Measurements from ENCODE around the gene TNNI3K.

Gene TNNI3K

DNA sequence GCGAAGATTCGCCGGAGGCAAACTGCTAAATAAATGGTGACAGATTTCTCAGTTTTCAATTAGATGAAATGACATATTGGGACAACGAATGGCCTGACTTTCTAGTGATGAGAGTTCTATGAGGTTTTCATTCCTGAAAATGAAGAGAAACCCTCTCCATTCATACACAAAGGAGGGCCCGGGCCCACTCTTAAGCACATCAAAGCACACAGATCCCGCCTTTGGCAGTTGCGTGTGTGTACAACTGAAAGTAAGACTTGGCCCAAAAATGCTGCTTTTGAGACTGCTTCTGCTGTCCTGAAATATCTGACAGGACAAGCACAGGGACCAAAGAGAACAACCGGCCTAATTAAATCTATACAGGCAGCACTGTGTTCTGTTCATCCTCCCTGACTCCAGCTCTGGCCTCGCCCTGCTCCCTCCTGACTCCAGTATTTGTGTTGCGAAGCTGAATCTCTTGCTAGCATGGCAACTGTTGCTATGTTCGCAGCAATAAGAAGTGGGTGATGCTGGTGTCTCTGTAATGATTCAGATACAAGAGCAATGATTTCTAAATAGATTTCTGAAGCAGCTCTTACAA, 269.8 kb downstream of the TNNI3K start:
- DNase-seq: no peak

- DNase-seq: no peak
Measured at GRCh38 chr1:74505928-74506710, 270.9 kb downstream of the TNNI3K start.

DNA sequence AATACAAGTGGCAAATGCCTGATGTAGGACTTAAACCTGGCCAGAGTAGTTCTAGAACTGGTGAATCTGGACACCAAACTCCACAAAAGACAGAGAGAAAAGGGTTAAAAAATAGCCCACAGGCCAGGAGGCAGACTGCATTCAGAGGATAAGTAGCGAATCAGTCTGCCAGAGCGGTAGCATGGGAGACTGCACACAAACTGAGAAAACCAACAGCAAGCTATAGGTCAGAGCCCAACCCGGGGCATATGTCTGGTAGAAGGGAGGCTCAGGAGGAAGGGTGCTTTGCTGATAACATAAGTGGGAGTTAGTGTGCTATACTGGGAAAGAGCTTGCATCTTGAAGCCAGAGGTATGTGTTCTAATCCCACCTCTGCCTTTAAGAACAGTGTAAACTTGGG, 273.3 kb downstream of the TNNI3K start:
- DNase-seq: no peak

DNA sequence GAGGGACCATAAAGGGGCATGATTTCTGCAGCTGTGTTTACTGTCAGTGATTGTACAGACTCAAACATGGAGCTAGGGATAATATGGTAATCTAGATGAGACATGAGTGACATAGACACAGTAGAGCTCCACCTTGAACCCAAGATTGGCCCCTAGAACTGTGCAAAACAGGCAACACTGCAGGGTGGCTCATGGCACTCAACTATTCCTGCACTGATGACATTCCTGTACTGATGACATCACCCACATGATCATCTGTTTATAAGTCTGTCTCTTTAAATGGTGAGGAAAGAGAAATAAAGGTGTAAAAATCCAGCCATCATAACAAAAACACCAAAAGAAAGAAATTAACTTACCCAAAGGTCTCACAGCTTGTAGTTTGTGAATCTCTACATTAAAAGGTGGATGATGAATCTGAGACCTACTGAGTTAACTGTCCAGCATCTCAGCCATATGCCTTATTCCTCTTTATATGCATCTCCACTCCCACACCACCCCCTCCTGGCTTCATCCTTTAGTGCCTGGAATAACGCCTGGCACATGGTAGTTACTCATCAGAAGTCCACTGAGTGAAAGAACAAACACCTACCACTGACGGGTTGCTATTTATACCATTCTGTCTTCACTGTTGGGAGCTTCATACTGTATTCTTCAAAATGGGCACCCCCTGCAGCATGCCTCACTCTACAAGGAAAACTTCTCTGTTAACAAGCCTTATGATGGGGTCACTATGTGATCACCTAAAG, 277.2 kb downstream of the TNNI3K start, which contains the start of gene LRRC53:
Gene LRRC53, minus strand, starts transcription at position 442 of the 746 bp plus-strand sequence. CDS start 29,262 bp downstream, outside the sequence.
- no peak for DNase-seq

DNA sequence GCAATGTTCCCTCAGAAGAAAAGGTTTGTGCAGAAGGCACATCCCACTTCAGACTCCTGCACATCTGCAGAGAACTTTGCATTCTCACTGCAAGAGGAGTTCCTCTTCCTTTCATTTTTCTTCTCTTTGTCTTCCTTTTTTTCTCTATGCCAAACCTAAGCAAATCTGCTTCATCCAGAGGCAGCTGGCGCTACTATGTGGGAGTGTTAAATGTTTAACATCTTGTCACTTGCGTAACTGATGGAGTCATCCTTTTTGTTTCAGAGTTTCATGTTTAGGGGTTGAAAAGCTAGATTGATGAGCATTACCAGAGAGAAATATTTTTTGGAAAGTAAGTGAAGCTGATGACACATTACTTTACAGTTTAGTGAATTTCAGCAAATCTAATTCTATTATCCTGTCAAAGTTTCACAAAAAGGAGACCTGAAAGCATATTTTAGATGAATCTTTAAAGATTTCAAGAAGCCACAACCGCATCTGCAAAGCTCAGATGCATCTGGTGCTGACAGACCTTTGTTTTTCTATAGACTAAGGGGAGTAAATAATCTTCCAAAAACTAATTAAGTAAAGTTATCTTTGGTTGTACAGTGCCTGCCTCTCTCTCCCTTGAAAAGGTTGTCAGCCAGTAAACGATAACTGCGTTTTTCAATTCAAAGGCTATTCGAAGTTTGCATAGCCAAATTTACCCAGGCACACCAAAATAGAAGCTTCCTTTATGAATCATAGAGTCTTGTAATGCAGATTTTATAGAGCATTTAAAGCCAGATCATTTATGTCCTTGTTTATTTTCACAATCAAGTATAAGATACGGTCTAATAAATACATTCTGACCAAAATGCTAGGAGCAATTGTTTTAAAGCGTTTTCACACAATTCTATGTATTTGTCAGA, 278.5 kb downstream of the TNNI3K start:
- DNase-seq: no peak

DNA sequence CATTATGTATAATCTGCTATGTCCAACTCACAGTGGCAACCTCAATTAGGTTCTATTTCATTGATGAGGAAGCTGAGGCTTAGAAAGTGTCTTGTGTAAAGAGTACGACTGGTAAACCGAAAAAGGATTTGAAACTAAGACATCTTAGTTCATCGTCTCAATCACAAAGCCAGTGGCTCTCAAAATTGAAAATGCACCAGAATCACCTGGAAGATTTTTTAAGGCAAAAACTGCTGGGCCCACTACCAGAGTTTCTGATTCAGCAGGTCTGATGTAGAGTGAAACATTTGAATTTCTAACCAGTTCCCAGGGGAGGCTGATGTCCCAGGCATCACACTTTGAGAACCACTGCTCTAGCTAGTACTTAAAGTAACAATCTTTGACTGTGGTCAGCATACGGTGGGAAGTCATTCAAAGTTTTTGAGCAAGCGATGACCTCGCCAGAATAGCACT, 282.4 kb downstream of the TNNI3K start:
- no peak for DNase-seq

DNA sequence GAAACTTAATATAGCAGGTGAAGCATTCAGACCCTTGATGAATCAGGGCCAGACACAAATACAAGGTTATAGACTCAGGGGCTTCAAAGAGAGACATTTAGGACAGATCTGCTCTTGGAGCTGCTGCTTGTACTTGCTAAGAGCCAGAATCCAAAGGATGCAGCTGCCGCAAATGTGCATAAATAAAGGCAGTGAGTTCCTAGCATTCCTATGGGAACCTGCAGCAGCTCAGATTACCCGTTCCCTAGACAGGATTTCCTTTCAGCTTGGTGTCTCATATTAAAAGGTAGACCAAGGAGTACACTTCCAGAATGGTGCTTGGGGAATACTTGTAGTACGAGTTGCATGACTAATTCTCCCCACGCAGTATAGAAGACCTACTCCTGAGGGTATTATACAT, 287.0 kb downstream of the TNNI3K start:
- DNase-seq: no peak

GRCh38 chr1:74523873-74524480, 288.8 kb downstream of the TNNI3K start:
- no peak for DNase-seq

- no peak for DNase-seq
Measured at GRCh38 chr1:74526708-74527107, 291.5 kb downstream of the TNNI3K start.

GRCh38 chr1:74528123-74528522, 292.9 kb downstream of the TNNI3K start:
- no peak for DNase-seq

- no peak for DNase-seq
Measured at GRCh38 chr1:74530892-74531291, 295.7 kb downstream of the TNNI3K start.

DNA sequence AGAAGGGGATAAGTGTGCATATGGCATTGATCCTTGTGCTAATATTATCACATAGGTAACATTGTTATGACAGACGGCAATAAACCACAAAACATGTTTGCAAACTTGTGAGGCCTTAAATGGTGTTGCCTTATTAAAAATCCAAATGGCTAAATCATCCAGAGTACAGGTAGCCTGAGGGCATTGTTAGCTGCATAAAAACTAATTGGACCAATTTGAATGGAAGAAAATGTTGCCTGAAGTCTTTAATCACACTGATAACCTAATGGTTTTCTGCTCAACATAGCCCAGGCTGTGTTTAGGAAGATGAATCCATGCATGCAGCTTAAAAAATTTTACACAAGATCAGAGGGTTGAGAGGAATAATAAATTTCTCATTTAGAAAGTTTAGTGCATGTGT, 296.6 kb downstream of the TNNI3K start:
- no peak for DNase-seq

- peak; percentile 39 for DNase-seq
Measured at GRCh38 chr1:74534241-74534640, 299.1 kb downstream of the TNNI3K start.

GRCh38 chr1:74545821-74546220, 310.6 kb downstream of the TNNI3K start:
- DNase-seq: no peak

DNA sequence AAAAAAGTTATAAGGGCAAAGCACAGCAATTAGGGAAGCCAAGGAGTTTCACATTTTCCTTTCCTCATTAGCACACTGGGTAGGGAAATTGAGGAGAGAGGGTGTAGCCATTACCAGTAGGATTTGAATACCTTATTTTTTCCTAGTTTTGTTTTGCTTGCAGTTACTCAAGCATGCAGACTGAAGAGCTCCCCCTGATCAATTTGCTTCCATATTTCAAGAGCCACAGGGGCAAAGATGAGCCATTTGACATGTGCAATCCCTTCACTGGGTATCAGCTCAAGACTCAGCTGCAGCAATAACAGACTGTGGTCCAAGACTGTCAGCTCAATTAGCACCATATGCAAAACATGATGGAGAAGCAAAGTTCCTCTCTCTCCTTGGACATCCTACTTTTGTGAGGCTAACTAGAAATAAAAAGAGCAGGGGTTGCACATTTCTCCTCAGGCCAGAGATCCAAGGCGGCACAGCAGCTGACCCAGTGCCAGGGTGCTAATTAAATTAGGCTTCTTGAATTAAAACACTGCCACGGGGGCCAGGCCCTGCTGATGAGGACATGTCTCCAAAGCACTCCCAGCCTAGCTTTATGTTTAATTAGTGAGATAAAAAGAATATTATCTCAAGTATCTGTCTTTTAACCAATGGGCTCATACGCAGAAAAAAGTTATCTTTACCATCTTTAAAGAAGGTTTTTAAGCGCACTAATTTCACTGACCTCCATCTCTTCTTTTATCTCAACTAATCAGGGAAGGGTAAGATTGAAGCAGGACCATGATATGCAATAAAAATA, 314.0 kb downstream of the TNNI3K start:
- no peak for DNase-seq

GRCh38 chr1:74549932-74550331, 314.7 kb downstream of the TNNI3K start:
- no peak for DNase-seq

GRCh38 chr1:74570797-74571492, 335.8 kb downstream of the TNNI3K start:
- DNase-seq: no peak

- DNase-seq: no peak
Measured at GRCh38 chr1:74571493-74571800, 336.3 kb downstream of the TNNI3K start.

- no peak for DNase-seq
Measured at GRCh38 chr1:74571891-74572290, 336.7 kb downstream of the TNNI3K start.

DNA sequence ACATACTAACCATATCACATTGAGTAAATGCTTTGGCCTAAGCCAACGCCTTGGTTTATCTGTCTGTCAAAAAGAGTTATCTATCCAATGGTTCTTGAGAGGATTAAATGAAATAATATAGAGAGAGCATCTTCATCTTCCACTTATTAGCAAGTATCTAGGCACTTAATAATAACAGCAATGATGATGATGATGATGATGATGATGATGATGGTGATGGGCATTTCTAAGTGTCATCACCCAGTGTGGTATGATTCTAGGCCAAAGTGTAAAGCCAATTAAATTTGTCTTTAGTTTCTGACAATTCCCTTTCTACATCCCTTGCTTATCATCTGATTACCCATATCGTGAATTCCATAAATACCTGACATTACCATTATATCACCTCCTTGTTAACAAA, 342.9 kb downstream of the TNNI3K start:
- no peak for DNase-seq

GRCh38 chr1:74579425-74579824, 344.2 kb downstream of the TNNI3K start:
- no peak for DNase-seq

Data from EL (cell line).